Activated naive CD8-positive, alpha-beta T cell (primary cell): ENCODE measurements around the gene CAMTA1.

Source experiments
- H3K27ac Mint-ChIP-seq: one replicate; pipeline ENCODE4 v1.8.0; 2021; ENCODE audit warnings: mixed read lengths
- H3K27me3 Mint-ChIP-seq: one replicate; pipeline ENCODE4 v1.8.0; 2021; ENCODE audit warnings: mixed read lengths
- H3K36me3 Mint-ChIP-seq: one replicate; pipeline ENCODE4 v1.8.0; 2021; ENCODE audit warnings: mixed read lengths
- H3K4me1 Mint-ChIP-seq: one replicate; pipeline ENCODE4 v1.8.0; 2021; ENCODE audit warnings: low read depth, mixed read lengths
- H3K4me3 Mint-ChIP-seq: one replicate; pipeline ENCODE4 v1.8.0; 2021; ENCODE audit warnings: mild to moderate bottlenecking, mixed read lengths
- H3K9me3 Mint-ChIP-seq: one replicate; pipeline ENCODE4 v1.8.0; 2021; ENCODE audit warnings: low read depth, mixed read lengths

The CAMTA1 gene

DNA sequence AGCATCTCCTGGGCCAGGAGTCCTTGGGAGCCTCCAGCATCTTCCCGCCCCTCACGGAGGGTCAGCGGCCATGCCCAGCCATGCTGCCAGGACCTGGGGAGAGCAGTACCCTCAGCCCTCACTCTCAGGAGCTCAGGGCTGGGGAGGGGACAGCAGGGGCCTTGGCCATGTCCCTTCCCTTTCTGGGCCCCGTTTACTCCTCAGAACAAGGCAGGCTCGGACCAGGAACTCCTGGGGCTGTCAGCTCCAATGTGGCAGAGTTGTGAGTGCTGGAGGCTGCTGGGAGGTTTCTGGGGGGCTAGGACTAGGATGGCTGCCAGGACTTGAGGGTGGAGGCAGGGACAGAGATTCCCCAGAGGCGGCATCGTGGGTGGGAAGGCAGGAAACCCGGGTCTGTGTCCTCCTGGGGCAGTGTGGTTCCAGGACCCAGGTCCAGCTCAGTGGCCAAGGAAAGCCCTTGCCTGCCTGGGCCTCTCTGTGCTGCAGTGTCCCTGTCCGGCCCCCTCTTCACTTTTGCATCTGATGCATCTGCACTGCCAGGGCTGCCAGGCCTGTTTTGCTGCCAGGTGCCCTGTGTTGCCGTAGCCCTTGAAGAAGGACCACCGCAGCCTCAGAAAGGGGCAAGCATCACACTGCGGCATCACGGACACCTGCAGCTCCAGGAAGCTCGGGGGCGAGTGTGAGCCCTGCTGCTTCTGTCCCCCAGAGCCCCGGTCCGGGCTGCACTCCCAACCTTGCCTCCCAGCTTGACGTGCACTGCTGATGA lies 223.9 kb downstream of the CAMTA1 start:
- H3K4me3 Mint-ChIP-seq = no peak overlapping the region
- no peak overlapping the region for H3K27ac Mint-ChIP-seq
- no peaks in the 10 kb centered on the region for H3K9me3 Mint-ChIP-seq
- H3K27me3 Mint-ChIP-seq = no peaks in the 10 kb centered on the region
- no peaks in the 10 kb centered on the region for H3K36me3 Mint-ChIP-seq
- no peaks in the 10 kb centered on the region for H3K4me1 Mint-ChIP-seq

DNA sequence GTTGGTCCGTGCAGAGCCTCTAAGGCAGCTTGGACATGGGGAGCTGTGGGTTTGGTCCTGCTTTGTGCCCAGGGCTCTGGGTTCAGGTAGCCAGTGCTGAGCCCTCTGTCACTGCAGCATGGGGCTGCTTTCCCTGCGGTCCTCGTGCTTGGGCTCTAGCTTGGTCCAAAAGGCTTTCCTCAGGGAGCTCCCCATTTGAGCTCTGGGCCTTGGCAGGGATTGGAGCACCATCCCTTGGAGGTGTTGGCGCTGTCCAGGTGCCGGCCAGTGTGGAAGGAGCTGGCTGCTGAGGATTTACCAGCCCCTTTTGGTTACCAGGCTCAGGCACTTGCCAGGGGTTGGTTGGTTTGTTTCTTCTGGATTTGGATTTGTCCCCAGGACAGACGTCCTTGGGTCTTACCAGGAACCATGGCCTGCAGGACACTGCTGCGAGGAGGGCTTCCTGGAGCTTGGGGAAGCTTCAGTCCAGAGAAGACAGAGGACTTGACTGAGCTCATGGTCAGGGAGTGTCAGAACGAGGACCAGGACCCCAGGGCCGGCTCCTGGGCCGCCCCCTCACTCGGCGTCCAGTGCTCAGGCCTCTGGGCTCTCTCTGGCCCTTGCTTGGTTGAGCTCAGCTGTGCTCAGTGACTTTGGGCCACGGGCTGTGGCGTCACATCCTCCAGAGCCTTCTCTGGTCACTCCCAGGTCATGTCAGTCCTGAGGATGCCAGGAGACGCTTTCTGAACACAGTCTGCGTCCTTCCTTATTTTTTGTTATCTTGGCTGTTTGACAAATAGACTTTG lies 224.7 kb downstream of the CAMTA1 start:
- H3K27me3 Mint-ChIP-seq = no peaks in the 10 kb centered on the region
- H3K4me3 Mint-ChIP-seq = no peak overlapping the region
- H3K4me1 Mint-ChIP-seq = no peaks in the 10 kb centered on the region
- no peaks in the 10 kb centered on the region for H3K9me3 Mint-ChIP-seq
- no peaks in the 10 kb centered on the region for H3K36me3 Mint-ChIP-seq
- H3K27ac Mint-ChIP-seq = no peak overlapping the region

DNA sequence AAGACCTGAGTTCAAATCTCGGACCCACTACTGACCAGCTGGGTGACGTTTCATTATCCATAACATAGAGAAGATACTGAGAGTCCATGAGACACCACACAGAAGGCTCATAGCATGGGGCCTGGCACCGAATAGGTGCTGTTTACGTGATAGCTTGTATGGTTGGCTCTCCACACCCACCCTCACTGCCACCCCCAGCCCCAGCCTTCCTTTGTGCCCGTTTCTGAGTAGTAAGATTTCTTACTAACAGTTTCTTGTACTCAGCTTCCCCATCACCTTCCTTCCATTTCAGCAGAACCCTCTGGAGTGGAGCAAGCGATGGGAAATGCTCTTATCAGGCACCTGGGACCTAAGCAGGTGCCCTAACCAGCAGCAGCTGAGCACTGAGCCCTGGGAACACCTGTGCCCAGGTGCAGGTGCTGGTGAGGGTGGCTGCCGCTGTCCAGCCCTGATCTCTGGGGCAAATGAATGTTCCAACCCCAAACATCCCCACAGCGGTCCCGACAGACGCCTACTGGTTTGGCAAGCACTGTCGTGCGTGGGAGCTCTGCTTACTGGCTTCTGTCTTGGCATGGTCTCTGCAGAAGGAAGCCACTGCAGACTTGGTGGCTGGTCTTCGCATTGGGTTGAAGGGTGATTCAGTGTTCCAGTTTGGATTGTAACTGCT lies 225.4 kb downstream of the CAMTA1 start:
- Mint-ChIP-seq H3K4me1 (no peaks in the 10 kb centered on the region), H3K36me3 (no peaks in the 10 kb centered on the region), H3K4me3 (no peak overlapping the region), H3K27me3 (no peaks in the 10 kb centered on the region), H3K27ac (no peak overlapping the region), H3K9me3 (no peaks in the 10 kb centered on the region)

DNA sequence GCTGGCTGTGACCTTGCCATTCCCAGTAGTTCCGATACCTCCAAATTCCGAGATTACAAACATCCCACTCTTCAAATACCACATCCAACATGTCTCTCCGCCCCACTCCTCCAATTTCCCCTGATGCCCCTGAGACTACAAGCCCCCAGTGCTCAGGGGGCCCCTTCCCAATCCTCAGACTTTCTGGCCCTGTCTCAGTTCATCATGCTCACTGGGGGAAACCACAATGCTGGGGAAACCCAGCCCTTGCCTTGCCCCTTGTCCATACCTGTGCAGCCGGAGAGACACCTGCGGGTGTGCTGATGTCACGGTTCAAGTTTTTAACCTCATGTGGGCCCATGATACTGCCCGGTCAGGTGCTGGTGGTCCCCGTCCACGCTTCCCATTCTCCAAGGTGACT lies 226.6 kb downstream of the CAMTA1 start:
- no peak overlapping the region for H3K4me3 Mint-ChIP-seq
- H3K36me3 Mint-ChIP-seq = no peaks in the 10 kb centered on the region
- no peaks in the 10 kb centered on the region for H3K27me3 Mint-ChIP-seq
- H3K27ac Mint-ChIP-seq = no peak overlapping the region
- no peaks in the 10 kb centered on the region for H3K9me3 Mint-ChIP-seq
- H3K4me1 Mint-ChIP-seq = no peaks in the 10 kb centered on the region

DNA sequence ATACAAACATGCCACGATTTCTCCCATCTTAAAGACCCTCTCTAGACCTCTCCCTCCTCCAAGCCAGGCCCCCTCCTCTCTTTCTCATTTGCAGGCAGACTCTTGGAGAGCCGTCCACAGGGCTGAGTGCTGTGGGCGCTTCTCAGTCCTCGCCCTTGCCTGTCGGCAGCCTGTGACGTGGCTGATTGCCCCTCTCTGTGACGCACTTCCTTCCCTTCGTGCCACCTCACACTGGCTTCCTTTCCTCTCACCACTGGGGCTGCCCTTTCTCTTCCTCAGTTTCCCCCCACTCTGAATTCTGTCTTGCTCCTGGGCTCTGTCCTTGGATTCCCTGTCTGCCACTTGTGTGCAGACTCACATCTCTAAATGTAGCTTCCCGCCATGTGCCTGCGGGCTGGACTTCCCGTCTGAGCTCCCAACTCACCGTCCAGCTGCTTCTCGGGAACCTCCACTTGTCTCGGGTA lies 227.2 kb downstream of the CAMTA1 start:
- H3K36me3 Mint-ChIP-seq = no peaks in the 10 kb centered on the region
- no peaks in the 10 kb centered on the region for H3K27me3 Mint-ChIP-seq
- H3K9me3 Mint-ChIP-seq = no peaks in the 10 kb centered on the region
- no peaks in the 10 kb centered on the region for H3K4me1 Mint-ChIP-seq
- no peak overlapping the region for H3K4me3 Mint-ChIP-seq
- no peak overlapping the region for H3K27ac Mint-ChIP-seq

DNA sequence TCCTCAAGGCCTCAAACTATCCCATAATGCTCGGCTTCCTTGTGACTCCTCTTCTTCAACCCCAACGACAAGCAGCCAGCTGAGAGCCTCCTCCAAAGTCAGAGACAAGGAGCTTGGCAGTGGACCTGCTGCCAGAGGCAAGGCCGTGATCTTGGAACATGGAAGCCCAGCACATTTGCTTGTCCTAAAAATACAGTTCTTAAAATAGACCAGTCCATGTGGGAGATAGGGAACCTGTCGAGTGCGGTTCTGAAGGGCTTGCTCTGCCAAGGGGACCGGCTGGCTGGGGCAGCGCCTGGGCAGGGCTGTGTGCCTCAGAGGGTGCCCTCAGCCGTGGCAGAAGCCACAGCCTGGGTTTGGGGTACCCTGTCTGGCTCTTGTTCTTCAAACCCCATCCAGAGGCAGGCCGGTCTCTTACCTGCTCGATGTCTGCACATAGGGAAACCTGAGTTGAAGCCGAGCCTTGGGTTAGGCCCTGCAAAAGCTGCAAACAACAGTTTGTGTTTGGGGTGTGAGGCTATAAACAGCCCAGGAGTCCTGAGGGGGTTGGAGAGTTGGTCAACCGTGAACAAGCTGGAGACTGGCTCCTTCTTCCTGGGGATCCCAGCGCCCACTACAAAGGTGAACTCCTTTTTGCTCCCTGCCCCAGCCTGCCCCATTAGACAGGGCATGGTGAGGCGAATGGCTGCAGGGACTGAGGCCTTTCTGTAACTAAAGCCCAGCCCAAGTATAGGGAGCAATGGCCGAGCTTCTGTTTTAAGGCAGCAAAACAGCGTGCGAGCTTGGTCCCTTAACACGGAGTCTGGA lies 228.8 kb downstream of the CAMTA1 start:
- Mint-ChIP-seq H3K4me1 (no peaks in the 10 kb centered on the region), H3K36me3 (no peaks in the 10 kb centered on the region), H3K27ac (no peak overlapping the region), H3K9me3 (no peaks in the 10 kb centered on the region), H3K27me3 (no peaks in the 10 kb centered on the region), H3K4me3 (no peak overlapping the region)

DNA sequence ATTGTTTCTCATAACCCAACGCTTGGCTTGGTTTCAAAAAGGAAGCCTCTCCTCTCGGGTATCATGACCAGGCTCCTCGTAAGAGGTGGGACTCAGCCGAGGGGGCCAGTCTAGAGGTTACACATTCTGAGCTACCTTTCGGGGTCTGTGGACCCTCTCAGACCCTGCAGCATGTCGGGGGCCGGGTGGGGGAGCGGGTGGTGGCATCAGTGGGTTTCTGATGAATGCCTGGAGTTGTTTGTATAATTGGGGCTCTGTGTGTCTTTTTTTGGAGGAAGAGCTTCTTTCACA lies 229.3 kb downstream of the CAMTA1 start:
- Mint-ChIP-seq H3K9me3 (no peaks in the 10 kb centered on the region), H3K4me3 (no peak overlapping the region), H3K27me3 (no peaks in the 10 kb centered on the region), H3K27ac (no peak overlapping the region), H3K4me1 (no peaks in the 10 kb centered on the region), H3K36me3 (no peaks in the 10 kb centered on the region)

DNA sequence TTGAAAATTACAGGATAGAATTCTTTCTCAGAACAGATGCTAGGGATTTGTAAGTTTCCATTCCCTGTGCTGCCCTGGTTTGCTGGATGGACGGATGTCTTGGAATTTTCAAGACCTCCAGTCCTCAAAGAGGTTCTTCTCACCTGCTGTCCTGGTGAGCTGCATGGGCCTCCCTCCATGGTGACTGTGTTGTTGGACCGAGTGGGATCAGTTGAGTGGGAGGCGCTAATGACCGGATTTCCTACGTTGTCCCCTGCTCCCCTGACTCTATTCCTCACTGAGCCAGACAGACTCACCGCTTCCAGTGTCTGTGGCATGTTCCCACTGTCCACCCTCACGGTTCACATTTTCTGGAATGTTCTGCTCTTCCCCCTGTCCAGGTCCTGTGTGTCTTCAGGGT lies 229.8 kb downstream of the CAMTA1 start:
- no peaks in the 10 kb centered on the region for H3K27me3 Mint-ChIP-seq
- no peaks in the 10 kb centered on the region for H3K36me3 Mint-ChIP-seq
- no peaks in the 10 kb centered on the region for H3K9me3 Mint-ChIP-seq
- no peak overlapping the region for H3K27ac Mint-ChIP-seq
- no peak overlapping the region for H3K4me3 Mint-ChIP-seq
- no peaks in the 10 kb centered on the region for H3K4me1 Mint-ChIP-seq

DNA sequence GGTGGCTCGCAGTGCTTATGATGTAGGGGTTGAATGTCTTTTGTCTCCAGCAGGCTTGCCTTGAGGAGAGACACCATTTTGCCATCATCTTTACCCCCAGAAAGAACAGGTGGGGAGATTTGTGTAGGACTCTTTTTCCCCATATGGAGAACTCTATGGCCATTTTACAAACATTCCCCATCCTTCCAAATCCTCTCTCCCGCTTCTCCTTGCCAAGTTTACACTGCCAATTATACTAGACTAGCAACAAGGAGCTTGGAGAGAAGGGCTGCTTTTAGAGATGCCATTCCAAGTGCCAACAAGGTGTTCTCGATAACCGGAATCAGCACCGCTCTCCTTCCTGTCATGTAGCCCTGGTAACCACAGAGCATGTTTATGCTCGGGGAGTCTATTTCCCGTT lies 233.1 kb downstream of the CAMTA1 start:
- Mint-ChIP-seq H3K4me1 (no peaks in the 10 kb centered on the region), H3K27me3 (no peaks in the 10 kb centered on the region), H3K36me3 (no peaks in the 10 kb centered on the region), H3K9me3 (no peaks in the 10 kb centered on the region), H3K4me3 (no peak overlapping the region), H3K27ac (no peak overlapping the region)

DNA sequence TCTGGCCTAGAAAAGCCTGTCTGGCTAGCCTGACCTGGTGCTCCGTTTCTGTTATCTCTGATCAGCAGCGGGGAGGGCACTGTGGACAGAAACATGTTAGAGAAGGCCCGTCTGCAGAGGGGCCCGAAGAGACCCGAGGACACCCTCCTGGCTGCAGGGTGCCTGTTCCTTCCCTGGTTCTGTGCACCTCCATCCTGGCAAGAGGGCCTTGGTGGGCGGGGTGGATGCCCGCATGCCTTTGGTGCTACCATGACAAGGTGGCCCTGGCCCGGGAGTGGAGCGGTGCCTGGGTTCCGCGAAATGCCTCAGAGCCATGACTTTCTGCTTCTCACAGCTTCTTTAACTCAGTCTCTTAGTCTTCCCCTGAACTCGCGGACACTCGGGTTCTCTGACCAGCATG lies 233.6 kb downstream of the CAMTA1 start:
- no peaks in the 10 kb centered on the region for H3K4me1 Mint-ChIP-seq

DNA sequence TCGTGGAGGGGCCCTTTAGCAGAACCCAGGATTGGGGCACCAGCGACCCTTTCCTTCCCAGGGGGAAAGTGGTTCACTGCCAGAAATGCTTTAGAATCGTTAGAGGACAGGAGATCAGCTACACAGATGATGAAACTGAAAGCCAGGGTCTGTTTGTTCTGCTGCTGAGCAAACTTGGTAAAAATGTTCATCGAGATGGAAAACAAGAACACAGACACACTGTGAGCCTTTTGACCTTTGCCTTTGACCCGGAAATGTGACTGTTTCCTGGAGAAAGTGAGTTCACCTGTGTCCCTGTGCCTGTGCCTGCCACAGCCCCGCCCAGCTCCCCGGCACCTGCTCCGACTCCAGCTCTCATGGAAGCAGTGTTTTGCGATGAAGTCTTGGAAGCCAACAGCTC lies 234.3 kb downstream of the CAMTA1 start:
- H3K36me3 Mint-ChIP-seq = no peaks in the 10 kb centered on the region
- H3K27me3 Mint-ChIP-seq = no peaks in the 10 kb centered on the region
- H3K27ac Mint-ChIP-seq = no peak overlapping the region

More for the DNA sequence above, 233.6 kb downstream of the CAMTA1 start:
- Mint-ChIP-seq H3K4me3 (no peak overlapping the region), H3K9me3 (no peaks in the 10 kb centered on the region), H3K27me3 (no peaks in the 10 kb centered on the region), H3K36me3 (no peaks in the 10 kb centered on the region), H3K27ac (no peak overlapping the region)

DNA sequence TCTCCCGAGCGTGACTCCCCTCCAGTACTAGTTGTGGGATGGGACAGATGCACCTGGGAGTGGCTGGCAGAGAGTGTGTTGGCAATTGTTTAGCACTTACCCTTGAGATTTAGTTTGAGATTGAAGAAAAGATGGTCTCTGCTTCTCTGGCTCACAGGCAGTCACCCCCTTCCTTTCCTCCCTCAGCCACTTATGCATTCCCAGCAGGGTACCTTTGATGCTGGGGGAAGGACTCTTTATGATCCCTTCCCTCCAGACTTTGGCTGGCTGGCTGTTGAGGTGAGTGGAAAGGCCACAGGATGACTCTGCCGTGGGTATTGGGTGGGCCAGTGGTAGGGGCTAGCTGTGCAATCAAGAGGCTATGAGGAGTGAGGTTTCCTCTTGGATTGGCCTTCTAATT lies 236.8 kb downstream of the CAMTA1 start:
- Mint-ChIP-seq H3K4me3 (no peak overlapping the region), H3K27ac (no peak overlapping the region), H3K9me3 (no peaks in the 10 kb centered on the region), H3K27me3 (no peaks in the 10 kb centered on the region), H3K36me3 (no peaks in the 10 kb centered on the region), H3K4me1 (no peaks in the 10 kb centered on the region)

More for the DNA sequence above, 234.3 kb downstream of the CAMTA1 start:
- Mint-ChIP-seq H3K4me3 (no peak overlapping the region), H3K9me3 (no peaks in the 10 kb centered on the region), H3K4me1 (no peaks in the 10 kb centered on the region)

DNA sequence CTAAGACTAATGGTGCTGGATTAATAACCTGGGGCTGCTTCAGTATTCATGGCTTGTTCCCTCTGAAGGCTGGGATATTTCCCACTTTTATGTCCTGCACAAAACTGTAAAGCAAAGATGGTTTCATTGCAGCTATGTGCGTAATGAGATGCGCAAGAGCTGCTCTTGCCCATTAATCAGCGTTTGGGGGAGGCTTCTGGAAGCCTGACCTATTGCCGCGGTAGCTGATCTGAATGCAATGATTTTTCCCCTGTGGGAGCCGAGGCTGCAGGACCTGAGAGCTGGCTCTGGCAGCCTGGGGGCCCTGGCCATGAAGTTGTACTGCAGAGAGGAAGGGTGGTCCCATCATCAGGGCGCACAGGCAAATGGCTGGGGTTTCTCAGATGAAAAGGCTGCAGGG lies 239.8 kb downstream of the CAMTA1 start:
- Mint-ChIP-seq H3K27me3 (no peaks in the 10 kb centered on the region), H3K36me3 (no peaks in the 10 kb centered on the region), H3K4me1 (no peaks in the 10 kb centered on the region), H3K4me3 (no peak overlapping the region), H3K9me3 (no peaks in the 10 kb centered on the region), H3K27ac (no peak overlapping the region)

DNA sequence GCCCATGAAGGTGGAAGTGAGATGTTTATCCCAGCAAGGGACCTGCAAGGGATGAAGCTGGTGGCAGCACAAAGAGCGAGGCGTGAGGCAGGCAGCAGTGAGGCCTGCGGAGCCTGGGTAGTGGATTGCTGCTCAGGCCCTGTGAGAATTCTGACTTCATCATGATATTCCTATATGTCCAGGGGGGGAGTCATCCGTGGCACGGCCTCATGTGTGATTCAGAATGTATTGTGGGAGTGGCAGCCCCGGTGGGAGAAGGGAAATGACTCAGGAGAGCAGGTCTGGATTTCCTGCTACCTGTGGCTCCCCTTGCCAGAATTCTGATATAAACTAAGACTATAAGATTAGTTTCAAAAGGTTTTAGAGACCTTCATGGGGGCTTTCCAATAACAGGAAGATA lies 240.9 kb downstream of the CAMTA1 start:
- Mint-ChIP-seq H3K27ac (no peak overlapping the region), H3K36me3 (no peaks in the 10 kb centered on the region), H3K4me3 (no peak overlapping the region), H3K9me3 (no peaks in the 10 kb centered on the region), H3K4me1 (no peaks in the 10 kb centered on the region), H3K27me3 (no peaks in the 10 kb centered on the region)

DNA sequence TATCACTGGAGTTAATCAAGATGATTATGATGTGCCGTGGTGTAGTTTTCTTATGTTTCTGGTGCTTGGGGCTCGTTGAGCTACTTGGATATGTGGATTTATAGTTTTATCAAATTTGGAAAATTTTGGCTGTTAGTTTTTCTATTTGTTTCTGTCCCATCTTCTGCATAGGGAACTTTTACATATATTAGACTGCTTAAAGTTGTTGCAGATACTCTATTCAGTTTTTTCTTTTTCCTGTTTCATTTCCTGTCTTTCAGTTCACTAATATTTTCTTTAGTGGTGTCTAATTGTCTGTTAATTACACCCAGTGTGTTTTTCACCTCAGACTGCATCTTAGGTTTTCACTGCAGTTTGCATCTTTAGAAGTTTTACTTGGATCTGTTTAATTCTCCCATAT lies 247.7 kb downstream of the CAMTA1 start:
- no peaks in the 10 kb centered on the region for H3K4me1 Mint-ChIP-seq
- no peak overlapping the region for H3K4me3 Mint-ChIP-seq
- no peak overlapping the region for H3K27ac Mint-ChIP-seq

More for the DNA sequence above, 247.7 kb downstream of the CAMTA1 start:
- H3K36me3 Mint-ChIP-seq = no peaks in the 10 kb centered on the region
- peaks cover 9% of the 10 kb centered on the region for H3K9me3 Mint-ChIP-seq
- peaks cover 4% of the 10 kb centered on the region for H3K27me3 Mint-ChIP-seq
